Measurements from ENCODE around the gene GATM. TPM values are rescaled to one million over a fixed set of nuclear protein-coding genes. Genes with fewer than 3 reads are reported as not detected.

GATM gene
- total and polyA plus RNA-seq, 2 donors = 19.3 to 40.2 TPM

DNA sequence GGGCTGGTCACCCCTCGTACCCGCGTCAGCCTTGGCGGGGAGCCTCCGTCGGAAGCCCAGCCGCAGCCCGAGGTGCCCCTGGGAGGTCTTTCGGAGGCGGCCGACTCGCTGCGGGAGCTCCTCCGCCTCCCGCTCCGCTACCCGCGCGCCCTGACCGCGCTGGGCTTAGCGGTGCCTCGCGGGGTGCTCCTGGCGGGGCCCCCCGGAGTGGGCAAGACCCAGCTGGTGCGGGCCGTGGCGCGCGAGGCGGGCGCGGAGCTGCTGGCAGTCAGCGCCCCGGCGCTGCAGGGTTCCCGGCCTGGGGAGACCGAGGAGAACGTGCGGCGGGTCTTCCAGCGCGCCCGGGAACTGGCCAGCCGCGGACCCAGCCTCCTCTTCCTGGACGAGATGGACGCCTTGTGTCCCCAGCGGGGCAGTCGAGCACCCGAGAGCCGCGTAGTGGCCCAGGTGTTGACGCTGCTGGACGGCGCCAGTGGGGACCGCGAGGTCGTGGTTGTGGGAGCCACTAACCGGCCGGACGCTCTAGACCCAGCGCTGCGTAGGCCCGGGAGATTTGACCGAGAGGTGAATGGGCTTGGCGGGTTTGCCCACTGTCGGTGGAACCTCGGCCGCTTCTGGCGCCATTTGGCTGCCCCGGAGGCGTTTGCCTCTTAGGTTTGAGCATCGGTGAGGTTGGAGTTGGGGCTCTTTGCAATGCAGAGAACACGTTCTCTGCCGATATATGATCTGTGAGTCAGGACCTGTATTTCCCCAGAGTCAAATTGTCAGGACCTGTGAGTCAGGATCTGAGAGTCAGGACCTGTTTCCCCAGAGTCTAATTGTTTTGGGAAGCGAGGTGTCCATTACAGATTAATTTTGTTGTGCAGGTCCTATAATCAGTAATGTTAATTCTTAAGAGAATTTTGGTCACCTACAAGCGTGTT lies 24.9 kb upstream of the GATM start:
- DNase-seq (ENCODE audit: low read depth in 6 of 9, low spot score in 9 of 9) = peak in 4 of 9 donors; percentile 13 to 28 (median 20)
- H3K4me1 ChIP-seq (ENCODE audit: control insufficient read depth in 2 of 2, insufficient read depth in 2 of 2, low read length in 2 of 2) = peaks cover 4 to 13% of the 10 kb centered on the region in 2 donors
- H3K4me3 ChIP-seq (ENCODE audit: low read length in 2 of 2) = peak overlapping the region; percentile 94 to 96
- no peaks in the 10 kb centered on the region for H3K27me3 ChIP-seq (ENCODE audit: control insufficient read depth in 2 of 2, insufficient read depth in 1 of 2, low read length in 1 of 2)
- 2% methylated on average over 79 of the region's 79 CpGs for WGBS
- H3K27ac ChIP-seq (ENCODE audit: low read depth in 1 of 2, low read length in 1 of 2) = peak overlapping the region; percentile 97
- peaks cover 5 to 15% of the 10 kb centered on the region in 2 donors for H3K36me3 ChIP-seq (ENCODE audit: control insufficient read depth in 2 of 2, insufficient read depth in 2 of 2, low read length in 1 of 2)
- H3K9me3 ChIP-seq (ENCODE audit: control insufficient read depth in 2 of 2, insufficient read depth in 1 of 2, low read length in 1 of 2) = no peaks in the 10 kb centered on the region

DNA sequence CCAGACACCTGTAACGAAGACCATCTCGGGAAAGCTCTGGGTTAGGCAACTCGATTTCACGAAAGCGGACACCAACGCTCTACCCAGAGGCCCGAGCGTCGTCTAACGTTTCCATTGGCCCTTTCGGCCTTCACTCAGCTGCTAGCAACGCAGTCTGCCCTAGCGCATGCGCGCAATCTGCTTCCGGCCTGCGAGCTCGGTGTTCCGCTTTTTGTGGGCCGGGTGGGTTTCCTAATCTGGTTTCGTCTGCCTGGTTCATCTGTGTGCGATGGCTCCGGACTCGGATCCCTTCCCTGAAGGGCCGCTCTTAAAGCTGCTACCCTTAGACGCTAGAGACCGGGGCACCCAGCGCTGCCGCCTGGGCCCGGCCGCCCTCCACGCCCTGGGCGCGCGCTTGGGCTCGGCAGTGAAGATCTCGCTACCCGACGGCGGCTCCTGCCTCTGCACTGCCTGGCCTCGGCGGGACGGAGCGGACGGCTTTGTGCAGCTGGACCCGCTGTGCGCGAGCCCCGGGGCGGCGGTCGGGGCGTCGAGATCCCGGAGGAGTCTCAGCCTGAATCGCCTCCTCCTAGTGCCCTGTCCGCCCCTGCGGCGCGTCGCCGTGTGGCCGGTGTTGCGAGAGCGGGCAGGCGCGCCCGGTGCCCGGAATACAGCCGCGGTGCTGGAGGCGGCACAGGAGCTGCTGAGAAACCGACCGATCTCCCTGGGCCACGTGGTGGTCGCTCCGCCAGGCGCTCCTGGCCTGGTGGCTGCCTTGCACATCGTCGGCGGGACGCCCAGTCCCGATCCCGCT lies 24.0 kb upstream of the GATM start:
- Histone ChIP-seq H3K4me1 (ENCODE audit: control insufficient read depth in 2 of 2, insufficient read depth in 2 of 2, low read length in 2 of 2) (peaks cover 4 to 13% of the 10 kb centered on the region in 2 donors), H3K9me3 (ENCODE audit: control insufficient read depth in 2 of 2, insufficient read depth in 1 of 2, low read length in 1 of 2) (no peaks in the 10 kb centered on the region), H3K27me3 (ENCODE audit: control insufficient read depth in 2 of 2, insufficient read depth in 1 of 2, low read length in 1 of 2) (no peaks in the 10 kb centered on the region), H3K27ac (ENCODE audit: low read depth in 1 of 2, low read length in 1 of 2) (peak overlapping the region; percentile 97), H3K4me3 (ENCODE audit: low read length in 2 of 2) (peak overlapping the region; percentile 94 to 96), H3K36me3 (ENCODE audit: control insufficient read depth in 2 of 2, insufficient read depth in 2 of 2, low read length in 1 of 2) (peaks cover 5 to 12% of the 10 kb centered on the region in 2 donors)
- WGBS = under 1% methylated on average over 84 of the region's 84 CpGs
- DNase-seq (ENCODE audit: low read depth in 6 of 9, low spot score in 9 of 9) = peak; percentile 97 to 100 (median 99)

DNA sequence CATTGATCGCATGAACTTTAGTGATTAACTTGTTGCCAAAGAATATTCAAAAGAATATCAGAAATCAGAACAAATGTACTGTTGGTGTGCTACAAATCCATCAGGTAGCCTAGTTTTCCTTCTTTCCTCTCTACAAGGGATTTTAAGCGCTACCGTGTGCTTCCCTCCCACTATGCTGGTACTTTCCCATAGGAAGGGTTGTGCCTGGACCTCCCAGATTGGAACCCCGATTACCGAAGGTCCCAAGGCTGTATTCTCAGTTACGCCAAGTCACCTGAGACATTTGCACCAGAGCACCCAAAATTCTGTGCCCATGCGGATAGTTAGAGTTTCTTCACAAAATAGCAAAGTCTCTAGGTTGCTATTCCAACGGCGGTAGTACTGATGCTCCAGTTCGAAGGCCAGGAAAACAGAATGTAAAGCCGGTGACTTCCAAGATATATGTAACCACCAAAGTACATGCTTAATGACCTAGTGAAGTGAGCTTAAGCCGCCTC lies 23.4 kb upstream of the GATM start:
- no peaks in the 10 kb centered on the region for H3K27me3 ChIP-seq (ENCODE audit: control insufficient read depth in 2 of 2, insufficient read depth in 1 of 2, low read length in 1 of 2)
- peaks cover under 1 to 8% of the 10 kb centered on the region in 2 donors for H3K36me3 ChIP-seq (ENCODE audit: control insufficient read depth in 2 of 2, insufficient read depth in 2 of 2, low read length in 1 of 2)
- no peaks in the 10 kb centered on the region for H3K9me3 ChIP-seq (ENCODE audit: control insufficient read depth in 2 of 2, insufficient read depth in 1 of 2, low read length in 1 of 2)
- no peak for DNase-seq (ENCODE audit: low read depth in 6 of 9, low spot score in 9 of 9)
- peaks cover 4 to 13% of the 10 kb centered on the region in 2 donors for H3K4me1 ChIP-seq (ENCODE audit: control insufficient read depth in 2 of 2, insufficient read depth in 2 of 2, low read length in 2 of 2)
- peak overlapping the region; percentile 90 to 97 for H3K27ac ChIP-seq (ENCODE audit: low read depth in 1 of 2, low read length in 1 of 2)
- peak overlapping the region; percentile 94 to 96 for H3K4me3 ChIP-seq (ENCODE audit: low read length in 2 of 2)
- 3% methylated on average over 12 of the region's 12 CpGs for WGBS

DNA sequence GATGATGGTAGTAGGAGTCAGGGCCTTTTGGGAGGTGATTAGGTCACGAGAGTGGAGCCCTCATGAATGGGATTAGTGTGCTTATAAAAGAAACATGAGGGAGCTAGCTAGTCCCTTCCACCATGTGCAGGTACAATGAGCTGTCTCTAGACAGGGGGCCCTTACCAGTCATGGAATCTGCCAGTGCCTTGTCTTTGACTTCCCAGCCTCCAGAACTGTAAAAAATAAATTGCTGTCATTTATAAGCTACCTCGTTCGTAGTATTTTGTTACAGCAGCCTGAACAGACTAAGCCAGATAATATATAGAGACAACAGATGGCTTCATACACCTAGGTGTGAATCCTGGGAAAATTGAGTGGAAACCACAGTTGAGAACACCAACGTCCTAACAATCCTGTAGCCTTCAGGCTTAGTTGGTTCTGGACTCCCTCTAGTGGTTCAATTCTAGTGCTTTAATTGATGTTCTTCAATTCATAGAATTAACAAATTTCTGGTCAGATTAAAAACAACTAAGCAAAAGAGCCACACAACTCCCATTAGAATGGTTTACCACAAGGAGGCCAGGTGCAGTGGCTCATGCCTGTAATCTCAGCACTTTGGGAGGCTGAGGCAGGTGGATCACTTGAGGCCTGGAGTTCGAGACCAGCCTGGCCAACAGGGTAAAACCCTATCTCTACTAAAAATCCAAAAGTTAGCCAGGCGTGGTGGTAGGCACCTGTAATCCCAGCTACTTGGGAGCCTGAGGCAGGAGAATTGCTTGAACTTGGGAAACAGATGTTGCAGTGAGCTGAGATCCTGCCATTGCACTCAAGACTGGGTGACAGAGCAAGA lies 21.3 kb upstream of the GATM start:
- H3K27me3 ChIP-seq (ENCODE audit: control insufficient read depth in 2 of 2, insufficient read depth in 1 of 2, low read length in 1 of 2) = no peaks in the 10 kb centered on the region
- H3K4me1 ChIP-seq (ENCODE audit: control insufficient read depth in 2 of 2, insufficient read depth in 2 of 2, low read length in 2 of 2) = peaks cover 4 to 13% of the 10 kb centered on the region in 2 donors
- no peaks in the 10 kb centered on the region for H3K36me3 ChIP-seq (ENCODE audit: control insufficient read depth in 2 of 2, insufficient read depth in 2 of 2, low read length in 1 of 2)
- H3K27ac ChIP-seq (ENCODE audit: low read depth in 1 of 2, low read length in 1 of 2) = no peak overlapping the region
- H3K4me3 ChIP-seq (ENCODE audit: low read length in 2 of 2) = no peak overlapping the region
- DNase-seq (ENCODE audit: low read depth in 6 of 9, low spot score in 9 of 9) = peak in 2 of 9 donors; percentile 28 to 59
- no peaks in the 10 kb centered on the region for H3K9me3 ChIP-seq (ENCODE audit: control insufficient read depth in 2 of 2, insufficient read depth in 1 of 2, low read length in 1 of 2)
- WGBS = 58% methylated on average over 6 of the region's 6 CpGs

DNA sequence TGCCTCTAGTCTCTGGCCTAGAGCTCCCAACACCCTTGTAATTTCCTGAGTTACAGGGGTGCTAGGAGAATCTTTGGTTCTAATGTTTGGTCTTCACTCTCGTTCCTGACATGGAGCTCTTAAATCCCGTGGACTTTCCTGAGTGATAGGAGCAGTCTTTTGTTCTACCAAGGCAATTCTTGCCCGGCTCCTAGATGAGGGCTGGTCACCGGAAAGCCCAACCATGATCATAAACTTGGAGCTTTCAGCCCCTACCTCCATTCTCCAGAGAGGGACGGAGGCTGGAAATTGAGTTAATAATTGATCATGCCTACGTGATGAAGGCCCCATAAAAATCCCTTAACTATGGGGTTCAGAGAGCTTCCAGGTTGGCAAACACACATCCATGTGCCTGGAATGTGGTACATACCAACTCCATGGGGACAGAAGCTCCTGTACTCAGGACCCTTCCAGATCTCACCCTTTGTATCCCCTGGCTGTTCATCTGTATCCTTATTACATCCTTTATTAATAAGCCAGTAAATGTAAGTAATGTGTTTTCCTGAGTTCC lies 18.8 kb upstream of the GATM start:
- peaks cover 0 to 4% of the 10 kb centered on the region in 2 donors for H3K4me1 ChIP-seq (ENCODE audit: control insufficient read depth in 2 of 2, insufficient read depth in 2 of 2, low read length in 2 of 2)
- DNase-seq (ENCODE audit: low read depth in 6 of 9, low spot score in 9 of 9) = no peak
- H3K9me3 ChIP-seq (ENCODE audit: control insufficient read depth in 2 of 2, insufficient read depth in 1 of 2, low read length in 1 of 2) = no peaks in the 10 kb centered on the region
- H3K27me3 ChIP-seq (ENCODE audit: control insufficient read depth in 2 of 2, insufficient read depth in 1 of 2, low read length in 1 of 2) = no peaks in the 10 kb centered on the region
- H3K27ac ChIP-seq (ENCODE audit: low read depth in 1 of 2, low read length in 1 of 2) = no peak overlapping the region
- WGBS = 94% methylated on average over 6 of the region's 6 CpGs
- no peak overlapping the region for H3K4me3 ChIP-seq (ENCODE audit: low read length in 2 of 2)
- no peaks in the 10 kb centered on the region for H3K36me3 ChIP-seq (ENCODE audit: control insufficient read depth in 2 of 2, insufficient read depth in 2 of 2, low read length in 1 of 2)

DNA sequence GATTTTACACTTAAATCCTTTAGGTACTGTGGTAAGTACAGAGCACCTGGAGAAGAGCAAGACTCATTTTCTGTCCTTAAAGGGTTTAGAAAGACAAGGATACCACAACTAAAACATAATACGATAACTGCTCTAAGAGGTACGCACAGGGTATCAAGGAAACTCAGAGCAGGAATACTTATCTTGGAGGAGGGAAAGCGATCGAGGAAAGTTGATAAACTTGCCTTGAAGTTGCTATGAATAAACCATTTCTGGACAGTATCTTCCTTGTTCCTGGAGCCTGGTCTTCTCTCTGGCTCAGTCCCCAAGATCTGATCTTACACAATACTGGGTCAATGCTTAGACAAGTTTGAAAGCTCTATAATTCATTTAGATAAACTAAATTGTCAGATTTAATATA lies 17.6 kb upstream of the GATM start:
- Histone ChIP-seq H3K4me1 (ENCODE audit: control insufficient read depth in 2 of 2, insufficient read depth in 2 of 2, low read length in 2 of 2) (no peaks in the 10 kb centered on the region), H3K4me3 (ENCODE audit: low read length in 2 of 2) (no peak overlapping the region), H3K36me3 (ENCODE audit: control insufficient read depth in 2 of 2, insufficient read depth in 2 of 2, low read length in 1 of 2) (no peaks in the 10 kb centered on the region), H3K27ac (ENCODE audit: low read depth in 1 of 2, low read length in 1 of 2) (no peak overlapping the region), H3K9me3 (ENCODE audit: control insufficient read depth in 2 of 2, insufficient read depth in 1 of 2, low read length in 1 of 2) (no peaks in the 10 kb centered on the region), H3K27me3 (ENCODE audit: control insufficient read depth in 2 of 2, insufficient read depth in 1 of 2, low read length in 1 of 2) (no peaks in the 10 kb centered on the region)
- no peak for DNase-seq (ENCODE audit: low read depth in 6 of 9, low spot score in 9 of 9)
- WGBS = 98% methylated on average over 4 of the region's 4 CpGs

DNA sequence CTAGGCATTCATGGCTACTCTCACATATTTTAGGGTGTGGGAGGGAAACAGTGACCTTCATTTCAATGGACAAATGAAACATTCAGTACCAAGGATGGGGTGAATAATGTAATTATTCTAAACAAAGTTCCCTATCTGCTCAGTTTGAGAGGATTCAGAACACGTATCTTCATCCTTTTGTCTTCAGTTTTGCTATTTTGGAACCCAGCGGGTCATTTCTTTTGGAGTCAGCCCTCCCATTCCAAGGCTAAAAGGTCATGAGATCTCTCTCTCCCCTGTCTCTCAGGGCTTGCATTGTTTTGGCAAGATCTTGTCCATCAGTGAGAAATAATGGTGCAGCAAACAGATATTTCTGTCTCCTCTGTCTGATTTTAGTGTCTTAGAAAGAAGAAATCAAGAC lies 16.3 kb upstream of the GATM start:
- Histone ChIP-seq H3K4me1 (ENCODE audit: control insufficient read depth in 2 of 2, insufficient read depth in 2 of 2, low read length in 2 of 2) (no peaks in the 10 kb centered on the region), H3K27ac (ENCODE audit: low read depth in 1 of 2, low read length in 1 of 2) (no peak overlapping the region), H3K9me3 (ENCODE audit: control insufficient read depth in 2 of 2, insufficient read depth in 1 of 2, low read length in 1 of 2) (no peaks in the 10 kb centered on the region), H3K36me3 (ENCODE audit: control insufficient read depth in 2 of 2, insufficient read depth in 2 of 2, low read length in 1 of 2) (no peaks in the 10 kb centered on the region), H3K27me3 (ENCODE audit: control insufficient read depth in 2 of 2, insufficient read depth in 1 of 2, low read length in 1 of 2) (no peaks in the 10 kb centered on the region), H3K4me3 (ENCODE audit: low read length in 2 of 2) (no peak overlapping the region)
- DNase-seq (ENCODE audit: low read depth in 6 of 9, low spot score in 9 of 9) = no peak
- WGBS = 91% methylated on average over 2 of the region's 2 CpGs

DNA sequence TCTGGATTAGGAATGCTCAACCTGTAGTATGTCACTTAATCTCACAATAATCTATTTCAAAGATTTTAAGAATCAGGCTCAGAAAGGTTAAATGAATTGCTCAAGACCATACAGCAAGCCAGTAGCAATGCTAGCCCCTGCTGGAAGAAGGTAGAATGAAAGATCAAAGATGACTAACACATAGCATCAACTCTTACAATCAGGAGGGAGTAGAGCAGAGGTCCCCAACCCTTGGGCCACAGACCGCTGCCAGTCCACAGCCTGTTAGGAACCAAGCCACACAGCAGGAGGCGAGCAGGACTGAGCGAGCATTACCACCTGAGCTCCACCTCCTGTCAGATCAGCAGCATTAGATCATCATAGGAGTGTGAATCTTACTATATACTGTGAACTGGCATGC lies 15.5 kb upstream of the GATM start:
- Histone ChIP-seq H3K36me3 (ENCODE audit: control insufficient read depth in 2 of 2, insufficient read depth in 2 of 2, low read length in 1 of 2) (no peaks in the 10 kb centered on the region), H3K4me1 (ENCODE audit: control insufficient read depth in 2 of 2, insufficient read depth in 2 of 2, low read length in 2 of 2) (no peaks in the 10 kb centered on the region), H3K4me3 (ENCODE audit: low read length in 2 of 2) (no peak overlapping the region), H3K9me3 (ENCODE audit: control insufficient read depth in 2 of 2, insufficient read depth in 1 of 2, low read length in 1 of 2) (no peaks in the 10 kb centered on the region), H3K27ac (ENCODE audit: low read depth in 1 of 2, low read length in 1 of 2) (no peak overlapping the region), H3K27me3 (ENCODE audit: control insufficient read depth in 2 of 2, insufficient read depth in 1 of 2, low read length in 1 of 2) (no peaks in the 10 kb centered on the region)
- 88% methylated on average over 3 of the region's 3 CpGs for WGBS
- DNase-seq (ENCODE audit: low read depth in 6 of 9, low spot score in 9 of 9) = no peak
